Activated CD4-positive, CD25-positive, alpha-beta regulatory T cell treated with anti-CD3 and anti-CD28 coated beads, Interleukin-2, amount 50 U/mL, for 16 hours (primary cell): ENCODE data around the gene TGFBI.

Experiments
- DNase-seq: peaks from one replicate; pipeline ENCODE4 v3.0.0-alpha.2; 2020; ENCODE audit warnings: low read depth, low spot score

TGFBI gene

DNA sequence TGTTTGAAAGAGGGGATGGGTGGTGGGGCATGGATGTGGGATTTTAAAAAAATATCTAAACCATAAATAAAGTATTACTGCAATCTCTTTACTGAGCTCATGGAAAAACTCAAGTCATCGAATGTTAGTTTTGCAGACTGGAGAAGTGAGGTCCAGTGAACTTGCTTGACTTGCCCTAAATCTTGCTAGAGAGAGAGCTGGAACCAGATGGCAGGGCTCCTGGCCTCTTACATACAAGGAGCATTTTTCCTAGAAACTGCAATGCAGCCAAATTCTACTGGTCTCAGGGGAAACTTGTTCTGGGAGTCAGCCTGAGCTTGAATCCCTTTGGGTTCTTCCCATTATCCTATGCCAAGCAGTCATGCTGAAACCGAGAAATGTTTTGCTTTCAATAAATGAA lies 2.9 kb upstream of the TGFBI start:
- DNase-seq: no peak

DNA sequence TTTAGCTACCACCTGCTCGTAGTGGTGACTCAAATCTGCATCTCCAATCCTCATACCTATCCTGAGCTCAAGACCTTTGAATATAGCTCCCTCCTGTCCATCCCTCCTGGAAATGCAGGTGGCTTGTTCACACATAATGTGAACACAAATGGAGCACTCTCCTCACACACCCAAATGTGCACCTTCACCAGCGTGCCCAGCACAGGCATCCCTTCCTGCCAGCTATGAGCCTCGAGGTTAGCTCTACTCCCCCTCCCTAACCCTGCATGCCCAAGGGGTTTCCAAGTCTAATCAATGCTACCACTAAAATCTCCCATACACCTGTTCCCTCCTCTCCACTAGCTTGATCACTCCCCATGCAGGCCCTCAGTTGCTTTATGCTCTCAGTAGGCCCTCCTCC lies 2.2 kb upstream of the TGFBI start:
- DNase-seq: no peak

DNA sequence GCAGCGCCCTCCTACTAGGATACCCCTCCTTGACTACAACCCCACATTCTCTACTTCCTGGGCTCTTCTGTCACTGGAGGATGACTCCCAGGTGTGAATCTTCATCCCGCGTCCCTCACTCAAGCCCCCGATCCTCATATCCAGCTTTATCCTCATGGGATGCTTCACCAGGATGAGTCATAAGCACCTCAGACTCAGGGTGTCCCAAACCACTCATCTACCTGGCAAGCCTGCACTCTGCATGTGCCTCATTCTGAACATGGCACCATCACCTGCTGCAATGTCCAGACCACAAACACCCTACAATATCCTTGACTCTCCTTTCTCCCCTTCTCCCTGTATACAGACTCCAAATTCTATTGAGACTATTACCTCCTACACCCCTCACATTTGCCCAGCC lies 1.5 kb upstream of the TGFBI start:
- no peak for DNase-seq

DNA sequence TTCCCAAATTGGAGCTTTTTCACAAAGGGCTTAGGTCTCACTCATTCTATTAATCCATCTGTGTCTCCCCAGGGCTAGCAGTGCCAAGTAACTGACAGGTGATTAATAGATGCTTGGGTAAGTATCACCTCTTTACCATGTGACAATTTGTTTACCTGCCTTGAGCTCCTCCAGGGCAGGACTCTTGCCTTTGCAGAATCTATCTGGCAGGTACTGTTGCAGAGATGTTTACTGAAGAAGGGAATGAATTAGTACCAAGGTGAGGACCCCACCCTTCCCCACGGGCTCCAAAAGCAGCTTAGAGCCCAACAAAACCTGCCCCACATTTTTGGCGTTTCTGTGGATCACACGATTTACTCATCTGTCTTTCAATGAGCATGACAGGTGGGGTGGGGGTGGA lies 698 bp upstream of the TGFBI start:
- no peak for DNase-seq

DNA sequence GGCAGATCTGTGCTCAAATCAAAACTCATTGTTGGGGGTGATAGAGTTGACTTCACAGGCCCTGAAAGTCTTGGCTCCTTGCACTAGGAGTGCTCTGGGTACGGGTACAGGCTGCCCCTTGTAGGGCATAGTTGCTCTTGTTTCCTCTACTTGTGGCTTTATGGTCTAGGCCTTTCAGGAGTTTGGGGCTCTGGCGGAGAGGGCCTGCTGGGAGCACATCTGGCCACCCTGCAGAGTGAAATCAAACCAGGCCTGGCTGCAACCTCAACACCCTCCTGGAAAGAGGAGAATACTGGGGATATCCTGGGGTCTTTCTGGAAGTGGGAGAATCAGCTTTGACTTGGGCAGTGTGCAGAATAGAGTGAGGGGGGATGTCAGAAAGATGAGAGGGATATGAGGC lies 1.5 kb downstream of the TGFBI start:
- no peak for DNase-seq

DNA sequence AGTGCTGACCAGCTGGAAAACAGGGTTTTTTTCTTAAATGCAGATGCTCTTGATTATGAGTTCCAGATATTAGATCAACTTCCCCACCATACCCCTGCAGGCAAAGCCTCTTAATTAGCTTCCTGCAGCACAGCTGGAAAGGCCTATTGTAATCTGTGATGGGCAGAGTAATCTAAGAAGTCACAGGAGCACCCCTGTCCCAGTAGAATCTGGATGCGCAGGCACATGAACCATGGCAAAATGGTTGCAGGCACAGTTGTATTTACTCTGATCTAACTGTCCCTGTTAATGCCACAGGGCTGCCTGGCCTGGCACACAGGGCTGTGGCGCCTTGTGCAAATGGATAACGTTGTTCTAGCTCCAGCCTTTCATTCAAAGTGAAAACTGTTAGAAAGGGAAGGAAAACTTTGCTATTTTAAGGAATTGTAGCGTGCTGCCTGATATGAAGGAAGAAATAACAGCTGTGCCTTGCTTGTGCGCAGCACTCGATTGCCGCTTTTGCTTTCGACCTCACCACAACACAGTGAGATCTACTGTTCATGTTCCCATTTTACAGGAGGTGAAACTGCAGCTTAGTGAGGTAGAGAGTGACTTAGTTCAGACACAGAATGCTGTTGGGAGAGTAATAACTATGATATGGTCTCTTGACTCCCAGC lies 2.3 kb downstream of the TGFBI start:
- DNase-seq: no peak

DNA sequence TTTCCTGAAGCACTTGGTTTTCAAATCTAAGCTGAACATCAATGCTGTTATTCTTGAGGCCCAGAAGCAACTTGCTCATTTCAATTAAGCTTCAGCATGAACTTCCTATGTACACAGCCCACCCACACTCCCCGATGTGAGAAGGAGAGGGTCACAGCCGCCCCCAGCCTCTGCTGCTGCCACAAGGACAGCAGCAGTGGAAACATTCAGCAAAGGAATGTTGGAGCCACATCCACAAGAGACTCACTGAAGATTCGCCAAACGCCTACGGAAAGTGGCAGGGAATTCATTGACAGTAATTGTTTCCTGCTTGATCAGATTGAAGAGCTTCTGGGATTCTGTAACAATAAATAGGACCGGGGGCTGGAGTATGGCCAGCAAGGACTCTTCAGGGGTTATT lies 2.9 kb downstream of the TGFBI start:
- DNase-seq: no peak

DNA sequence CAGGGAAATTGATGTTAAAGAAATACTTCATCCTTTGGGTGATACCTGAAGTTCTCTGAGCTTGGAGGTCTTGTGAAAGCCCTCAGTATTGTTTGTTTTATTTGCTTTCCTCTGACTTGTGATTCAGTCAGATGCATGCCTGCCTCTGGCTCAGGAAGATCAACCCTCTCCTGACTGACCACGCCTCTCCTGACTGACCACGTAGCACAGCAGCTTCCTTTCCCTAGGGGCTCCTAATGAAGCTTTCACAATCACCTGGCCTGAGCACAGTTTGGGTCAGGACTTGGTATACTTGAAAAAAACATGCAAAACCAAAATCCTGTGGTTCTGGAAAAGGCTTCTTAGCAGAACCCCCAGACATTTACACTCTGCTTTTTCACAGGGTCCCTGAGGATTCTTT lies 3.8 kb downstream of the TGFBI start:
- DNase-seq: no peak

DNA sequence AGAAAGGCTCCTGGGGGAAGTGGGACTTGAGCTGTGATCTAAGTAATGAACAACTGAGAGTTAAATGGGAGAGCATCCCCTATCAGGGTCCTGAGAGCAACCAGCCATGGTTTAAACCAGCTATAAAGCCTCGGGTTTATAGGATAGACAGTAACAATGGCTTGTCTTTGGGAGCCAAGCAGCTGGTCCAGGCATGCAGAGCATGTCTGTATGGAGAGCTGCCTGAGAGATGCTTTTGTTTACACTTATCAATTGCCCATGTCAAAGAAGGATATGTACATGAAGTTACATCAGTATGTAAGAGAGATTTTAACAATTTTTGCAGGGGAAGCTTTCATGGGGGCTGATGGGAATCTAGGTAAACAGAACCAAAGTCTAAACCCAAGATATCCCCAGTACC lies 4.4 kb downstream of the TGFBI start:
- no peak for DNase-seq

DNA sequence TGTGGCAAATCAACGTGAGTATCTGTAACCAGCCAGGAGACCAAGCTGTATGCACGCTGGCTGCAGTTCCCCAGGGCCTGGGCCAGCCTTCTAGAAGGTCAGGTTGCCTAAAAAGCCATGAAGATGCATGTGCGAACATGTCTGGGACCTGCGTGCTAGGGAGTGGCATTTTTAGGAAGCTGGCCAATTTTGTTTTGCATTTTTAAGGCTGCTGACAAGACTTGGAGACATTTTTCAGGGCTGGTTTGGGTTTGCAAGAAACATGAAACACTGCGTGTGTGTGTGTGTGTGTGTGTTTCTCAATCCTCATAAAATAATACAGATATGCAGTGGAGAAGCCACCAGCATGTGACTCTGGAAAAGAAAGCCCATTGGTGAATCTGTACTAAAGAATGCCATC lies 5.1 kb downstream of the TGFBI start:
- no peak for DNase-seq

DNA sequence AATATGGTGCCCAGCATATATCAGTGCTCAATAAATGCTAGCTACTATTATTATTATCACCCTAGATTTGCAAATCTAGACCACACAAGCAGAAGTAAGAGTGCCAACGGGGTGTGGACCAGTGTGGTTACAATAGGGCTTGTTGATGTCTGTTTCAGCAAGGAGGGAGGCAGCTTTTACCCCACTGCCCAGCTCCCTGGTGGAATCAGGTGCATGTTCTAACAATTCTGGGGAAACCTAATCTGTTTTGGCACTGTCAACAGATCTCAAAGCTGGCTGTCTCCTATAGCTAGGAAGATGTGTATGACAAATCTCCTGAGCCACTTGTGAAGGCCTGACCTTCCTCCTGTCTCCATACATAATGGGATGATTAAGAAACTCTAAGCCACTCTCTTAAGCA lies 5.7 kb downstream of the TGFBI start:
- no peak for DNase-seq

DNA sequence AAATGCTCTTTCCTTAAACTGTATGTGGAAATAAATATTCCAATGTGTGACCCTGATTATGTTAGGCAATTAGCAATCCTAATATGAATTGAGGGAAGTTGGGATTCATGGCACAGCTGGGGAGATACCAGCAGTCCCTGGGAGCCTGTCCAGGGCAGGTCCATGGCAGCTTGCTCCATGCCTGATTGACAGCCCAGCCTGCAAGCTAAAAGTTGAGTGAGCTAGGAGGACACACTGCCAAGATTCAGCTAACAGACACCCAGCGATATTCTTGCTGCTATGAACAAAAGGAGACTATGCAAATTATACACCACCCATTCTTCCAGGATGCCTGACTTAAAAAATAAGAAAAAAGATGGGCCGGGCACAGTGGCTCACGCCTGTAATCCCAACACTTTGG lies 6.2 kb downstream of the TGFBI start:
- DNase-seq: no peak

DNA sequence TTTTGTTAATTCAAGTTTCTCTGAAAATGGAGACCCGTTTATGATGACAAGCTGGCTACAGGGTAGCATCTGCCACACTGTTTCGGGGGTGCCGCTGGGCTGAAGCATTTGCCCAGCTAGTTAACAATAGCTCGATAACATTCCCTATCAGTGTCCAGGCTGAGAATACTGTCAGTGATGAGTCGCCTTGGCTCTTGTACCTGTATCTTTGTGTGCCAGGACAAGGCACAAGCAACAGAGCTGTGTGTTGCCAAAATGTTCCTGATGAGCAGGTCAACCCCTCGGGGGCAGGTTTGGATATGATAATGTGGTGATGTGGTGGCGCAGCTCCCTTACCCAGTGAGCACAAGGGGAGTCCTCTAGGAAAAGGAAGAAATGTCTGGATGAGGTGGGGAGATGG lies 7.0 kb downstream of the TGFBI start:
- DNase-seq: no peak

DNA sequence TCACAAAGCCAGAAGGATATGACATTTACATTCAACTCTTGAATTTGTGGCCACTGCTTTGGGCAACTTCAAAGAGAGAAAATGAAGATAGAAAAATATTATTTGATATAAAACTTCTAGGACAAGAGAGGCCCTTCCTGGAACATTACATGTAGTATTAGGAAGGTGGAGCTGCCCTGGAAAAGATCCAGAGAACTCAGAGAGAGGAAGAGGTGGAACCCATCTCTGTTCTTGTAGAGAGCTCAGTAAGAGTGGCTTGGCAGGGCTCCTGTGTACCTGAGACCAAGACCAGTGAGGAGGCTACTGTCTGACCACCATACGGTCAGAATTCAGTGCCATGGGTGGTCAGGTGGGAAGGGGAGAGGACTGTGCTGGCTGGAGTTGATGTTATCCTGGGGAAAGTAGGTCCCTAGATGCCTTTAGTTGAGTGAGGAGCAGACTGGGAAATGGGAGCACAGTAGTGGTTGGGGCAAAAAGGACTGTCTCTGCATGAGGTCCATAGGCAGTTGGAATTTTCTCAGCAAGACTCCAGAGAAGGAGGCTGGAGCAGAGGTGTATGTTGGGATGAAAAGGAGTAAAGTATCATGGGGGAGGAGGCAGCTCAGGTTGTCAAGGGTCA lies 7.6 kb downstream of the TGFBI start:
- DNase-seq: no peak

DNA sequence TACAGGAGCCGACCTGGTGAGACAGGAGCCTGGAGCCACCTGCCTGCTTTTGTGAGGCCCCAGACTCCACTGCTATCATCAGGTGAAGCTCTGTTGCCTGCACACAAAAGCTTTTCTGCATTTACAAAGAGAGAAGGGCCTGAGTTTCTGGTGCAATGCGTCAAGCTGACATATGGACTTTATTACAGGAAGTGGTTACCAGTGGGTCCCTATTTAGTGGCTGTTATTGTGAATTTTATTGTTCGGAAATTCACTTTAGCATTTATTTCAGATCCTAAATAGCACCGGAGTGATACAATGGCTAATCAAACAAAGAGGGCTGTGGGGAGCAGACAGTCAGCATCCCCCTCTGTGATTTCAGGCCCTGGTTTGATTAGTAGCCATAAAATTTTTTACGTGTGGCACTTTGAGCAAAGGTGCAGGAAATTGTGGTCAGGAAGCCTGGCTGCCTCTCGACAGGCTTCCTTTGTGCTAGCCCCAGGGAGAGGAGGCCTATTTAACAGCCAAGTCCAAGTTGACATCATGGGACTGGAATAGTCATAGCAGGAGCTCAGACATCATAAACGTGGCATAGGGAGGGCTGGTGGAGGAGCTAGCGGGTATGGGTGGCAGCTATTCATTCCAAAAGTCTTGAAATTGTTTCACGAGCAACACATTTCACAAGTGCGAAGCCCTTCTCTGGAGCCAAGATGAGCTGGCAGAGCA lies 8.4 kb downstream of the TGFBI start:
- DNase-seq: no peak

DNA sequence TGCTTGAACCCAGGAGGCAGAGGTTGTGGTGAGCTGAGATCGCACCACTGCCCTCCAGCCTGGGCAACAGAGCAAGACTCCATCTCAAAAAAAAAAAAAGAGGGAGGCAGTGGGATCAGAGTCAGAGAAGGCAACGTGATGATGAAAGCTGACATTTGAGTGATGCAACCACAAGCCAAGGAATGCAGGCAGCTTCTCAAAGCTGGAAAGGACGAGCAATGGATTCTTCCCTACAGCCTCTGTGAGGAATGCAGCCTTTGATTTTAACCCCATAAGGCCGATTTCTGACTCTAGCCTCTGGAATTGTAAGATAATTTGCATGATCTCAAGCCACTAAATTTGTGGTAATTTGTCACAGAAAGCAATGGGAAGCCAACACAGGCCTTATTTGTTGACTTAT lies 9.8 kb downstream of the TGFBI start:
- DNase-seq: no peak

DNA sequence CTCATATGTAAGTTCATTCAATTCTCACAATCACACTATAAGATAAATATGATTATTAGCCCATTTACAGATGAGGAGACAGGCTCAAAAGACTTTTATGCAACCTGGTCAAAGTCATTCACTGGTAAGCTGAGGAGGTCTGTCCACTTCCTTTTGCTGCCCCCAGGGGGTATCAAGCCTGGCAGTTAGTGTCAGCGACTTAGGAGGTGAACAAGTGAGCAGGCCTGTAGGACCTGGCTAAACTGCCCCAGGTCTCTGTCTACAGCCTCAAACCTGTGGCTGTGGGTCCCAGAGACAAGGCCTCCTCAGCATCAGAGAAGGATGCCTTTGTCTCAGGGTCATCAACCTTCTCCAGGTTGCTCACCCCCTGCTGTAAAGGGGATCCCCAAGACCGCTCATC lies 10.4 kb downstream of the TGFBI start:
- no peak for DNase-seq

DNA sequence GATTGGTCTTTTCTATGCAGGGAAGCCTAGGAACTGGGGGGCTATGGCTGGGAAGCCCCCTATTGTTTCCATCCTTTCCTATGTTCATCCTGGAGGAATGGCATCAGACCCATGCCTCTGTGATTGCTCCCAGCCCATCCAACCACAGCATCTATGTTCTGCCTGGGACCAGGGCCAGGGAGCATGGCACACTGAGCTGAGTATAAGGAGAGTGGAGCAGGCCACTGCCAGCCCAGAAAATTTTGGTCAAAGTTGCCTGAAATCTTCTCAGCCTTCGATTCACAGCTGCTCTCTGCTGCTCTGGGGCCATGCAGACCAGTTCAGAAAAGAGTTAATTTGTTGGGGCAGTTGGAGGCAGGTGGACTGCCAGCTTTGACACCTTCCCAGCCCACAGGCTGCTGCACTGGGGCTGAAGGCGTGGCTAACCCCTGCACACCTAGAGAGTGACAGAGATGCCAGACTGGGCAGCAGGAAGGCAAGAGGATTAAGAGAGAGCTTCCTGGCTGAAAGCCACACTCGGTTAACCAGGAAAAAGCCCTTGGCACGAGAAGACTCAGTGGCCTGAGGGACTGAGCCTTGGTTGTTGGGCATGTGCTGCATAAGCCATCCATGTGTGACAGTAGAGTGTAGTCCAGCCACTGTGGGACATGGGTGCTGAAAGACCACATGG lies 12.1 kb downstream of the TGFBI start:
- DNase-seq: no peak

DNA sequence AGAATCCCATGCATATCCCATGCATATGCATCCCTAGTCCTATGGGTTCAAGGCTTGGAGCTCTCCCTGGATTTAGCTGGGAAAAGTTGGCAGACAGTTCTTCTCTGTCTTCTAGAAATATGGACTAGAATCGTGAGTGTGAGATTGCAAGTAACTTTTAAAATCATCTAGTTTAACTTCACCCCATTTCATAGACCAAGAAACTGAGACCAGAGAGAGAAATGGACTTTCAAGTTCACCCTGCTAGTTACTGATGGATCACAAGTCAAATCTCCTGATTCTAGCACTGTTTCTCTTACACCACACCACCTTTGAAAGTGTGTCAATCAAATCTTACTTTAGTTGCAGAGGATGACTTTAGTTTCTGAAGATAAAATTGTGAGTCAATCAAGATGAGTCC lies 13.4 kb downstream of the TGFBI start:
- no peak for DNase-seq

DNA sequence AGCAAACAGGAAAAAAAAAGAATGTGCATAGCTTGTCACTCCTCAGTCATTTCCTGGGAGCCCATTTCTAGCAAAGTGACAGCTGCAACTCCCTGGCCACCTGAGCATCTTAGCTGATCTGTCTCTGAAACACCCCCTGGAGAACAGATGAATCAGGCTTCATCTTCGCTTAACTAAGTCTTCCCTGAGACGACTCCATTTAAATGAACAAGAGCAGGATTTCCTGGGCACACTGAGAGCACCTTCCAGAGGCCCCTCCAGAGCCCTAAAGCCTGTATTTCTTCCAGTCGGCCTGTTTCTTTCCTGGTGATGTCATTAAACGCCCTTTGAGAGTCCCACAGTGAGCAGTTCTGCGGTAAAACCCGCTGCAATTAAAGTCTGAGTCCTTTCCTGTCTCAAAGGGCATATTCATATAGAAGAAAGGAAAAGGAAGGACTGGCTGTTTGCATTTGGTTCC lies 13.9 kb downstream of the TGFBI start:
- no peak for DNase-seq

DNA sequence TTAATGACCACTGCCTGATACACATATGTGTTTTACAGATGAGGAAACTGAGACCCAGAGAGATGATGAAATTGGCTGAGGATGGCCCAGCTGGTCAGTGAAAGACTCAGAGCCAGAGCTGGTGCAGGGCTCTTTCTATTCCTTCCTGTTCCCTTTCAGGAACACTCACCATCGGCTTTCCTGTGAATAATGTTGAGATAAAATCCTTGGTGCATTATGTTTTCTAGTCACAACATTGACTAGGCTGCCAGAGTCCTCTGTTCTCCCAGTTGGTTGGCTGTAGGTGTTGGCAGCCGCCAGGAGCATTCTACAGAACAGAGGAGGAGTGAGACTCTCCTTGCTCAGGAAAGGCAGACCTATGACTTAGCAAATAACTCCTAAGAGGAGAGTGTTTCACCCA lies 14.8 kb downstream of the TGFBI start:
- no peak for DNase-seq

DNA sequence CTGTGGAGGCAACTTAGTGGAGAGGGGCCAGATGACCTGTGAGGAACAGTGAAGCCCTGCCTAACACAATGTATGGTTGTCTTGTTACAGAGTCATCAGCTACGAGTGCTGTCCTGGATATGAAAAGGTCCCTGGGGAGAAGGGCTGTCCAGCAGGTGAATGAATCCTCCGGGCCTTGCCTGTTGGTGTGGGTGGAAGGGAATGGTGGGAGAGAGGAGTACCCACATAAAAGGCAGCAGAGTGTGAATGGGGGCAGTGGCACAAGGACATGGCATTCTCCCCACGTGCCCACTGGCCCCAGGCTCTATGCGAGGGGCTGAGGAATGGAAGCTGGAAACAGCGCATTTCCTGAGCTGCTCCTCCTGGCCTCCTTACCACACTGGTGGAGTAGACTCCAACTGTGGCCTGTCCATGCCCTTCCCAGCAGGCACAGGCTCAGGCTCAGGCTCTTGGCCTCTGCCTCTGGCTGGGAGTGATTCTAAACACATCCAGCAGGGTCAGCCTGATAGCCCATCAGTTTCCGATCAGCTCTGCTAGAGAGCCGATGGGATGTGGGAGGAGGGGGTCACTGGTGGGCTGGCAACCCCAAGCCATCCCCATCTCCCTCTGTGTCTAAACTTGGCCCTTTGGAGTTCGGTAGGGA lies 15.3 kb downstream of the TGFBI start:
- DNase-seq: no peak
